WERI-Rb-1 (cell line): Measurements from ENCODE around the gene ARHGEF2.

Experiments used
- DNase-seq: peaks from one replicate; pipeline ENCODE4 v3.0.0-alpha.2; 2020
- H3K27ac ChIP-seq: fragments of 250-450 bp; sonication (Bioruptor Pico); 2 replicates; pipeline ENCODE4 v1.5.1; 2020; ENCODE audit warnings: mild to moderate bottlenecking, moderate library complexity
- H3K27me3 ChIP-seq: fragments of 250-450 bp; sonication (Bioruptor Pico); 2 replicates; pipeline ENCODE4 v1.5.1; 2021; ENCODE audit warnings: mild to moderate bottlenecking, low read depth, moderate library complexity; ENCODE audit not compliant: insufficient read depth, severe bottlenecking
- H3K36me3 ChIP-seq: fragments of 250-450 bp; sonication (Bioruptor Pico); 2 replicates; pipeline ENCODE4 v1.5.1; 2020; ENCODE audit warnings: mild to moderate bottlenecking, moderate library complexity
- H3K4me3 ChIP-seq: 2 replicates; pipeline ENCODE4 v1.5.1; 2011; ENCODE audit warnings: low read depth, mild to moderate bottlenecking, control low read depth, low read length
- H3K9me3 ChIP-seq: fragments of 250-450 bp; sonication (Bioruptor Pico); 2 replicates; pipeline ENCODE4 v1.5.1; 2021; ENCODE audit warnings: mild to moderate bottlenecking, moderate library complexity; ENCODE audit not compliant: severe bottlenecking
- CTCF ChIP-seq: IDR thresholded peaks from 2 replicates; pipeline ENCODE4 v1.5.1; 2011; ENCODE audit warnings: low read depth, mild to moderate bottlenecking, control low read depth, inconsistent platforms, low read length

Gene ARHGEF2

GRCh38 chr1:155897746-155898145 is 80.6 kb downstream of the ARHGEF2 start:
- H3K27me3 ChIP-seq, result no peaks in the 10 kb centered on the region
- no peak overlapping the region for H3K27ac ChIP-seq
- H3K36me3 ChIP-seq, result peaks cover 58% of the 10 kb centered on the region
- DNase-seq, result no peak
- no peak overlapping the region for H3K4me3 ChIP-seq
- no peaks in the 10 kb centered on the region for H3K9me3 ChIP-seq
- TF ChIP-seq CTCF, result no peak
